GM12878 (cell line): Measurements from ENCODE around the gene LAMA4.

Experiments used
- NBN ChIP-seq: fragments of 450-650 bp; IDR thresholded peaks from 2 replicates; pipeline ENCODE4 v1.6.1; 2016
- POLR2A ChIP-seq: IDR thresholded peaks from 2 replicates; pipeline ENCODE4 v1.6.1; 2011; ENCODE audit warnings: low read depth, mild to moderate bottlenecking, low read length
- POLR2AphosphoS5 ChIP-seq: IDR thresholded peaks from 2 replicates; pipeline ENCODE4 v1.6.1; 2011; ENCODE audit warnings: mild to moderate bottlenecking, low read length, inconsistent platforms
- RCOR1 ChIP-seq: conservative IDR thresholded peaks from 2 replicates; pipeline ENCODE4 v1.6.1; 2012; ENCODE audit warnings: low read depth, low read length, improper control_type of control experiment
- RFX5 ChIP-seq: IDR thresholded peaks from 2 replicates; pipeline ENCODE4 v1.6.1; 2011; ENCODE audit warnings: low read depth, low read length, improper control_type of control experiment
- TF ChIP-seq, protein P1 (sequence below): fragments of 450-650 bp; formaldehyde crosslinking; IDR thresholded peaks from 2 replicates; pipeline ENCODE4 v1.5.0; 2022; ENCODE audit warnings: mild to moderate bottlenecking, missing genetic modification characterization
- TF ChIP-seq, protein P2 (sequence below), 3 experiments: IDR thresholded peaks in 2 of 3; conservative IDR thresholded peaks in 1 of 3; 2 replicates each; pipeline ENCODE4 v1.5.1; 2011; ENCODE audit warnings: low read depth in 3 of 3, low read length in 3 of 3, mild to moderate bottlenecking in 3 of 3, control low read depth in 2 of 3, moderate library complexity in 2 of 3, inconsistent platforms in 1 of 3, mixed read lengths in 1 of 3; ENCODE audit not compliant: control insufficient read depth in 2 of 3, insufficient read depth in 1 of 3; ENCODE audit errors: extremely low read depth in 1 of 3

DNA sequence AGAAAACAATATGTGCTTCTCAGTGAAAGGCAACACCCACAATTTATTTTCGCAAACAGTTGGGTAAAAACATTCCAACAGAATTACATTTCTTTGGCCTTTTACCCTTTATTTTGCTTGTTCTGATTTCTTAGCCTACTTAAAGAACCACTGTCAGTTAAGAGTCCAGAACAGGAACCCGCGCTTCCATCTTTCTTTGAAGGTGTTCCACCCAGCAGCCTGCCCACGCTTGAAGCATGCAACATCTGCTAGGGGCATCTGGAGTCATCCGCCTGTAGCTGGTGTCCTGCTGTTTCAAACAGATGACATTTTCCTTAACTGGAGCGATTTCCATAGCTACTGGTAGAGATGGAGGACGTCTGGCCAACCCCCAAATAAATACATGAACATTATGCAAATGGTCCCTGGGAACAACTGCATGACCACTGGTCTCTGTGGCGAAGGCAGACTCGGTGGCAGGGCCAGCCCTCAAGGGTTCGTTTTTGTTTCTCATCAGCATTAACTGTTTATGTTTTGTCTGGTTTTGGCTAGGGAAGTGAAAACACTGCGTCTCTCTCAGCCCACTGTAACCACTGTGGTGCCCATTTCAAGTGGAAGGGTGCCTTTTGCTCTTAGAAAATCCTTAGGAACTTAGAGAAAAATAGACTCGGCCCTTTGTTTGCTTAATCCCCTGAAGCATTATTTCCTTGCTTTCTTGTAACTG lies 51.6 kb downstream of the LAMA4 start:
- TF ChIP-seq, protein P1, sequence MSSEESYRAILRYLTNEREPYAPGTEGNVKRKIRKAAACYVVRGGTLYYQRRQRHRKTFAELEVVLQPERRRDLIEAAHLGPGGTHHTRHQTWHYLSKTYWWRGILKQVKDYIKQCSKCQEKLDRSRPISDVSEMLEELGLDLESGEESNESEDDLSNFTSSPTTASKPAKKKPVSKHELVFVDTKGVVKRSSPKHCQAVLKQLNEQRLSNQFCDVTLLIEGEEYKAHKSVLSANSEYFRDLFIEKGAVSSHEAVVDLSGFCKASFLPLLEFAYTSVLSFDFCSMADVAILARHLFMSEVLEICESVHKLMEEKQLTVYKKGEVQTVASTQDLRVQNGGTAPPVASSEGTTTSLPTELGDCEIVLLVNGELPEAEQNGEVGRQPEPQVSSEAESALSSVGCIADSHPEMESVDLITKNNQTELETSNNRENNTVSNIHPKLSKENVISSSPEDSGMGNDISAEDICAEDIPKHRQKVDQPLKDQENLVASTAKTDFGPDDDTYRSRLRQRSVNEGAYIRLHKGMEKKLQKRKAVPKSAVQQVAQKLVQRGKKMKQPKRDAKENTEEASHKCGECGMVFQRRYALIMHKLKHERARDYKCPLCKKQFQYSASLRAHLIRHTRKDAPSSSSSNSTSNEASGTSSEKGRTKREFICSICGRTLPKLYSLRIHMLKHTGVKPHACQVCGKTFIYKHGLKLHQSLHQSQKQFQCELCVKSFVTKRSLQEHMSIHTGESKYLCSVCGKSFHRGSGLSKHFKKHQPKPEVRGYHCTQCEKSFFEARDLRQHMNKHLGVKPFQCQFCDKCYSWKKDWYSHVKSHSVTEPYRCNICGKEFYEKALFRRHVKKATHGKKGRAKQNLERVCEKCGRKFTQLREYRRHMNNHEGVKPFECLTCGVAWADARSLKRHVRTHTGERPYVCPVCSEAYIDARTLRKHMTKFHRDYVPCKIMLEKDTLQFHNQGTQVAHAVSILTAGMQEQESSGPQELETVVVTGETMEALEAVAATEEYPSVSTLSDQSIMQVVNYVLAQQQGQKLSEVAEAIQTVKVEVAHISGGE: no peak
- TF ChIP-seq POLR2A (no peak), NBN (no peak), RCOR1 (no peak), POLR2AphosphoS5 (no peak), RFX5 (no peak)
- TF ChIP-seq, protein P2, sequence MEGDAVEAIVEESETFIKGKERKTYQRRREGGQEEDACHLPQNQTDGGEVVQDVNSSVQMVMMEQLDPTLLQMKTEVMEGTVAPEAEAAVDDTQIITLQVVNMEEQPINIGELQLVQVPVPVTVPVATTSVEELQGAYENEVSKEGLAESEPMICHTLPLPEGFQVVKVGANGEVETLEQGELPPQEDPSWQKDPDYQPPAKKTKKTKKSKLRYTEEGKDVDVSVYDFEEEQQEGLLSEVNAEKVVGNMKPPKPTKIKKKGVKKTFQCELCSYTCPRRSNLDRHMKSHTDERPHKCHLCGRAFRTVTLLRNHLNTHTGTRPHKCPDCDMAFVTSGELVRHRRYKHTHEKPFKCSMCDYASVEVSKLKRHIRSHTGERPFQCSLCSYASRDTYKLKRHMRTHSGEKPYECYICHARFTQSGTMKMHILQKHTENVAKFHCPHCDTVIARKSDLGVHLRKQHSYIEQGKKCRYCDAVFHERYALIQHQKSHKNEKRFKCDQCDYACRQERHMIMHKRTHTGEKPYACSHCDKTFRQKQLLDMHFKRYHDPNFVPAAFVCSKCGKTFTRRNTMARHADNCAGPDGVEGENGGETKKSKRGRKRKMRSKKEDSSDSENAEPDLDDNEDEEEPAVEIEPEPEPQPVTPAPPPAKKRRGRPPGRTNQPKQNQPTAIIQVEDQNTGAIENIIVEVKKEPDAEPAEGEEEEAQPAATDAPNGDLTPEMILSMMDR (IDR thresholded peaks at IDR 0.05 in 2 of 3, conservative IDR thresholded peaks at IDR 0.05 in 1 of 3; ENCODE audit: control insufficient read depth in 2 of 3, extremely low read depth in 1 of 3, insufficient read depth in 1 of 3, low read depth in 3 of 3, low read length in 3 of 3): no peak
